ENCODE results near the gene GRIK4. TPM values are rescaled to one million over a fixed set of nuclear protein-coding genes. Genes with fewer than 3 reads are reported as not detected.

Gene GRIK4
- total and polyA plus RNA-seq, 9 of the 15 experiments (the other 6 are each of a cell fraction or from before 2014, with no cell fraction given) = not detected

GRCh38 chr11:120467627-120468026 is 43.9 kb upstream of the GRIK4 start:
- H3K4me1 ChIP-seq (replicated peaks in 1 of 2; ENCODE audit: control insufficient read depth in 2 of 2, insufficient read depth in 2 of 2, low read length in 2 of 2) = no peaks in the 10 kb centered on the region
- no peaks in the 10 kb centered on the region for H3K27me3 ChIP-seq (ENCODE audit: control insufficient read depth in 2 of 2, insufficient read depth in 2 of 2, low read length in 2 of 2)
- H3K9me1 ChIP-seq (ENCODE audit: control insufficient read depth, insufficient read depth, low read length) = no peaks in the 10 kb centered on the region
- H3K79me2 ChIP-seq (ENCODE audit: control insufficient read depth, insufficient read depth, low read length) = no peaks in the 10 kb centered on the region
- in situ Hi-C loops (cut with MboI) (no loop called here), intact Hi-C loops (cut with micrococcal nuclease) (no loop called here)
- H3K4me3 ChIP-seq = no peak overlapping the region
- no peaks in the 10 kb centered on the region for H3K9me3 ChIP-seq (replicated peaks; ENCODE audit: control insufficient read depth, insufficient read depth, low read depth, low read length)
- no peak overlapping the region for H3K9ac ChIP-seq (ENCODE audit: insufficient read depth in 1 of 2, low read depth in 2 of 2, low read length in 2 of 2)
- CTCF ChIA-PET (ENCODE audit: low intra/inter-chr PET ratio) = no interaction called here
- no peak overlapping the region for H2AFZ ChIP-seq (ENCODE audit: low read depth, low read length)
- POLR2A ChIA-PET = interaction anchor here (1.1 kb wide), 1 partner anchor 10 kb away, joined by 3 read pairs; no protein-coding TSS in a partner anchor
- no peak overlapping the region for H3K4me2 ChIP-seq (ENCODE audit: insufficient read depth, low read length)
- H3K27ac ChIP-seq (ENCODE audit: extremely low read depth, low read depth, low read length) = no peak overlapping the region
- no TSS peak for BruUV-seq (replicated peaks)
- H3K36me3 ChIP-seq (ENCODE audit: control insufficient read depth, insufficient read depth, low read length) = peaks cover 73% of the 10 kb centered on the region
- DNase-seq (ENCODE audit: extremely low read depth in 1 of 4, low spot score in 3 of 4) (no peak), ATAC-seq (no peak), FAIRE-seq (no peak)
- H4K20me1 ChIP-seq (replicated peaks; ENCODE audit: control insufficient read depth, insufficient read depth, low read length) = no peaks in the 10 kb centered on the region
- WGBS (ENCODE audit: insufficient coverage, low coverage, missing lambda C conversion rate) = 82% methylated on average over 6 of the region's 6 CpGs
- TF ChIP-seq FOSL1 (tag; conservative IDR thresholded peaks at IDR 0.05) (peak; percentile 58), ZNF668 (CRISPR knock-in tag; IDR thresholded peaks at IDR 0.05) (no peak), ARID3B (CRISPR knock-in tag; IDR thresholded peaks at IDR 0.05; ENCODE audit: borderline replicate concordance) (no peak), COPS2 (conservative IDR thresholded peaks at IDR 0.05) (no peak), ZNF384 (IDR thresholded peaks at IDR 0.05; ENCODE audit: low read depth, low read length) (no peak), POLR2G (IDR thresholded peaks at IDR 0.05; ENCODE audit: low read depth, low read length) (no peak), CHD2 (IDR thresholded peaks at IDR 0.05; ENCODE audit: low read depth, low read length) (no peak), ZNF174 (CRISPR knock-in tag; IDR thresholded peaks at IDR 0.05) (no peak), TEAD1 (CRISPR knock-in tag; IDR thresholded peaks at IDR 0.05) (no peak), BCL6 (CRISPR knock-in tag; IDR thresholded peaks at IDR 0.05) (no peak), RBM22 (IDR thresholded peaks at IDR 0.05; ENCODE audit: low read depth, low read length, poor library complexity, severe bottlenecking) (no peak), EHMT2 (IDR thresholded peaks at IDR 0.05) (no peak), MXD1 (CRISPR knock-in tag; IDR thresholded peaks at IDR 0.05; ENCODE audit: borderline replicate concordance, poor library complexity, severe bottlenecking) (no peak), MTF1 (CRISPR knock-in tag; IDR thresholded peaks at IDR 0.05; ENCODE audit: borderline replicate concordance) (no peak)

Measured in K562 (cell line).